DMS 273 (cell line): ENCODE results near the gene PIPOX.

Experiments used
- DNase-seq: peaks from one replicate; lab custom pipeline; 2025; ENCODE audit not compliant: unreplicated experiment; lab: John Stamatoyannopoulos, UW

The PIPOX gene, protein sequence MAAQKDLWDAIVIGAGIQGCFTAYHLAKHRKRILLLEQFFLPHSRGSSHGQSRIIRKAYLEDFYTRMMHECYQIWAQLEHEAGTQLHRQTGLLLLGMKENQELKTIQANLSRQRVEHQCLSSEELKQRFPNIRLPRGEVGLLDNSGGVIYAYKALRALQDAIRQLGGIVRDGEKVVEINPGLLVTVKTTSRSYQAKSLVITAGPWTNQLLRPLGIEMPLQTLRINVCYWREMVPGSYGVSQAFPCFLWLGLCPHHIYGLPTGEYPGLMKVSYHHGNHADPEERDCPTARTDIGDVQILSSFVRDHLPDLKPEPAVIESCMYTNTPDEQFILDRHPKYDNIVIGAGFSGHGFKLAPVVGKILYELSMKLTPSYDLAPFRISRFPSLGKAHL

DNA sequence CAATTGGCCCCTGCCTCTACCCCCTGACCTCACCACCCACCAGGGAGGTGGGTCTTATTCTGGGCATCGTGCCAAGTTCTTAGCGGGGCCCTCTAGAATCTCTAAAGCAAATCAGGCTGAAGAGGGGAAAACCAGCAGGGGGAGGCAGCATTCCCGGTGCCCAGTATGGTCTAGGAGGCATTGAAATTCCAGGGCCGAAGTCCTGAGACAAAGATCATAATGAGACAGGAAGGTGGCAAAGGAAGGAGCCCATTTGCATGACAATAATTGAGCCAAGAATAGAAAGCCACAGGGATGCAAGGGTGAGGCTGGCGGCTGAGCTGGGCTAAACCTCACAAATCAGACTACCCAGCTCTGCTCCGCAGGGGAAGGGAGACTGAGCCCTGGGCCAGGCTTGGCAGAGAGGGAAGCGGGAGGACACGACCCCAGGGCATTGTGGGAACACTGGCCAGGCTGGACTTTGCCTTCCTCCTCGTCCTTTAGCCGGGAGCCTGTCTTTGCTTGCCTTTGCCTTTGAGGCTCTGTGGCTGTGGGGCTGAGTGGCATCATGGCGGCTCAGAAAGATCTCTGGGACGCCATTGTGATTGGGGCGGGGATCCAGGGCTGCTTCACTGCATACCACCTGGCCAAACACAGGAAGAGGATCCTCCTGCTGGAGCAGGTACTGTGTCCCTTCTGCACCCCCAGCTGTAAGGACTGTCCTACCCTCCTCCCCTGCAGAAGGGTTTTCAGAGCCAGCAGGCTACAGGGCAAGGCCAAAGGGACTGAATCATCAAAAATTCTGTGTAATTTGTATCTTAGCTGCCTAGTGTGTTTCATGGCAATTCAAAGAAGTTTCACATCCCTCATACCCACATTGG is at the start of gene PIPOX:
TSS of gene PIPOX (plus strand) at position 463 of the 860 bp plus-strand sequence. CDS start at position 548, 85 bp downstream.
- DNase-seq, result peak; percentile 87

DNA sequence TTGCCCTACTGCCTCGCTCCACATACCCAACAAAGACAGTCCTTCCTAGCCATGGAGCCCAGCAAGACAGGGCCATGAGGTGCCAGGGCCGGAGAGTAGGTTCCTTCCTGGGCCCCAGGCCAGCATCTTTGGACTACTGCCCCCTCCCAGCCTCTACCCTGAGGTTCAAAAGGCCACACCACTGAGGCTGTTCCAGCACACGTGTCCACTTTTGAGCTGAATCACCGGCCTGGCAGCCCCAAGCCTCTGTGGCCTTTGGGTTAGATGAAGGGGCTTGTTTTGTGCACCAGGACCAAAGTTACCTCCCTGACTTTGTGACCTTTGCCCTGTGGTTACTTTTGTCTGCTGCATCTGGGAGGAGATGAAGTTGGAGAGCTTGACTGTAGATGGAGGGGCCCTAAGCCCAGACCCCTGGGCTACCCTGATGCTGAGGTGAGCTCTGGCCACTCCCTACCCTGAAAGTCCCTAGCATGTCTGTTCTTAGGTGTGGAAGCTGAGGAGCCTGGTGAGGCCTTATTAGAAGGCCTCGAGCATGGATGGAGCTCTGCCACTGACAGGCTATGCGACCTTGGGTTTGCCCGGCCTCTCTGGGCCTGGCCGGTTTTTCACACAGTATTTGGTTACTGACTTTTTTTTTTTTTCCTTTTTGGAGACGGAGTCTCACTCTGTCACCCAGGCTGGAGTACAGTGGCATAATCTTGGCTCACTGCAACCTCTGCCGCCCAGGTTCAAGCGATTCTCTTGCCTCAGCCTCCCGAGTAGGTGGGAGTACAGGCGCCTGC is 49.1 kb upstream of the PIPOX start:
- no peak for DNase-seq

GRCh38 chr17:28996554-28997096 is 46.3 kb upstream of the PIPOX start:
- no peak for DNase-seq

- DNase-seq, result peak; percentile 57
Observed at GRCh38 chr17:28997806-28998205, 45.1 kb upstream of the PIPOX start.

DNA sequence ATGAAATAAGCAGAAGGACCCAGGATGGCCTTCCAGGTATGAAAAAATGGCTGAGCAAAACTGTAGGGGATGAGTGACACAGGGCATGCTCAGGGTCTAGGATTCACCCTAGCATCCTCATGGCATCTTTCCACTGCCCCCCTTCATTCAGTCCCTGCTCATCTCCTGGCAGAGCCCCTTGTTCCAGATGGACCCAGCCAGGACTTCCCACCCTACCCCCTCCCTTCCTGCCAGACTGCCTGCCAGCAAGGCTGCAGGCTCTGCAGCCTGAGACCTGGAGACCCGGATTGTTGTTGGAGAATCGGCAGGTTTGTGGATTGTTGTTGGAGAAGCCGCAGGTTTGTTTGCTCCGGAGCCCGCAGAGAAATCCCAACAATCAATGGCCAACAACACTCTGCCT is 43.7 kb upstream of the PIPOX start:
- peak; percentile 41 for DNase-seq

GRCh38 chr17:29000973-29001372 is 42.0 kb upstream of the PIPOX start:
- DNase-seq, result no peak

DNA sequence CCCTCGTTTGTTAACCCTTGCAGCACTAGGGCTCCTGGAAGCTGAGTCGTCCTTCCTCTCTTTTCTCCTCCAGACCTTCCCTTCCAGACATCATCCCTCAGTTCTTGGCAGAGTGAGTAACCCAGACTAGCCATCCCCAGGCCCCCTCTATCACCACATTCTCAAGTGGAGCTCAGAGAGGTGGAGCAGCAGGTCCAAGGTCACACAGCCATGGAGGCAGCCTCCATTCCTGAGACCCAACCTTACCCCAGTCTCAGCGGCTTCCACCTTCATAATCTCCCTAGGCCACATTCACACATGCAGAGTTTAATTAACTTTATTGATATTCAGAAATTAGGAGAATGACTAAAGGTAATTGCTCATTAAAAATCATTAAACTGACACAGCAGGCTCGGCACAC is 40.1 kb upstream of the PIPOX start:
- no peak for DNase-seq

- DNase-seq, result no peak
Observed at GRCh38 chr17:29003289-29003688, 39.7 kb upstream of the PIPOX start.

GRCh38 chr17:29004081-29004692 is 38.8 kb upstream of the PIPOX start:
- no peak for DNase-seq

GRCh38 chr17:29005936-29006511 is 36.9 kb upstream of the PIPOX start, which contains the start of gene SEZ6:
SEZ6 (minus strand) TSS chr17:29006033; CDS start chr17:29005869, 164 bp downstream.
- peak; percentile 92 for DNase-seq

- peak; percentile 51 for DNase-seq
Observed at GRCh38 chr17:29007456-29007855, 35.5 kb upstream of the PIPOX start.

DNA sequence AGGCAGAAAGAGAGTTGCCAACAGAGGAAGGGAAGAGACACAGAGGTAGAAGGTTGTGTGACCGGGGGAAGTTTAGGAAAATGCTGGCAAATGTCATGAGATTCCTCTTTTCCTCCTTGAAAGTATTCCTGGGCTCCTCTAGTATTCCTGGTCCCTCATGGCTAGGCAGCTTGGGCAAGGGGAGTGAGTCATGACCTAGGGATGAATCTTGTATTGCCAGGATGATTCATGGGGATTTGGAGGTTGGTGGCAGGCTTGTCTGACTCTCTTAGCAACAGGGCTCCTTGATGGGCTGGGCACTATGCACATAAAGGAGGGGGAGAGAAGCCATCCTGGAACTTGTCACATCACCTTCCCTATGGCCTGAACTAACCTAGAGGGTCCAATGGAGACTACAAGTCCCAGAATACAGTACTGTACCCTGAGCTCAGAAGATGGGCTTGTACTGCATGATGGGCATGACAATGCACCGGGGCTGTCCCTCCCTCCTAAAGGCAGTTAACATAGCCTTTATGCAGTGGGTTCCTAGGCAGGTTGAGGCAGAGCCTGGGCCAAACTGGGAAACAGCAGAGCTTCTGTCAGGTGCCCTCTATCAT is 35.0 kb upstream of the PIPOX start:
- DNase-seq, result peak; percentile 43

DNA sequence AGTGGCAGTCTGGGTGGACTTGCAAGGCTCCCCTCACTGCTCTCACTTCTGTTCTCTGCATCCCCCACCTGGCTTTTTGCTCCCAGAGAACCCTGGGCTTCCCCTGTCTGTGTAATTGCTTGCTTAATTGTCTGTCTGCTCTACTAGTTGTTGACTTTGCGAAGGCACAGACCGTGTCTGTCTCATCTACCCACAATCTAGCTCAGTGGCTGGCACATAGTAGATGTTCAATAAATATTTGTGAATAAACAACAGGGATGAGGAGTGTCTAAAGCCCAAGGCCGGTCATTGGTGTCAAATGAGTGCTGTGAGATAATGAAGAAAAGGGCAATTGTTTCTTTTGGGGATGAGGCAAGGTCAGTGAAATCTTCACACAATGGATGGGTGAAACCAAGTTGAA is 34.4 kb upstream of the PIPOX start:
- DNase-seq, result no peak

- no peak for DNase-seq
Observed at GRCh38 chr17:29010129-29010528, 32.8 kb upstream of the PIPOX start.

DNA sequence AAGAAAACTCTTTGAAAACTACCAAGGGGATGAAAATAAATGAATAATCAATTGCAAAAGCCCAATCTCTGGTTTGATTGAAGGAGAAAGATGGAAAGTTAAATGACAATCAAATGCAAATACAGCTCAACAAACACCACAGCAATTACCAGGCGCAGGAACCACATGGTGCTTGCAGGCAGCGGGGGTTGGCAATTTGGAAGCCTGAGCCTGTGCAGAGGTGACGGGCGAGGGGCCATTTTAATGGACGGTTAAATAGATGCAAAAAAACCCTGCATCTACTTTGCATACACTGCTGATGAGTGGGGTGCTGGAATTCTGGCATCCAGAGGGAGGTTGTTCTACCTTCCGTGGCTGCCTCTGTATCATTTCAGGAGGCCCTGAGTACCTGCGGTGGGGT is 32.4 kb upstream of the PIPOX start:
- no peak for DNase-seq

- DNase-seq, result no peak
Observed at GRCh38 chr17:29012535-29012934, 30.4 kb upstream of the PIPOX start.

GRCh38 chr17:29014716-29015115 is 28.2 kb upstream of the PIPOX start:
- no peak for DNase-seq

DNA sequence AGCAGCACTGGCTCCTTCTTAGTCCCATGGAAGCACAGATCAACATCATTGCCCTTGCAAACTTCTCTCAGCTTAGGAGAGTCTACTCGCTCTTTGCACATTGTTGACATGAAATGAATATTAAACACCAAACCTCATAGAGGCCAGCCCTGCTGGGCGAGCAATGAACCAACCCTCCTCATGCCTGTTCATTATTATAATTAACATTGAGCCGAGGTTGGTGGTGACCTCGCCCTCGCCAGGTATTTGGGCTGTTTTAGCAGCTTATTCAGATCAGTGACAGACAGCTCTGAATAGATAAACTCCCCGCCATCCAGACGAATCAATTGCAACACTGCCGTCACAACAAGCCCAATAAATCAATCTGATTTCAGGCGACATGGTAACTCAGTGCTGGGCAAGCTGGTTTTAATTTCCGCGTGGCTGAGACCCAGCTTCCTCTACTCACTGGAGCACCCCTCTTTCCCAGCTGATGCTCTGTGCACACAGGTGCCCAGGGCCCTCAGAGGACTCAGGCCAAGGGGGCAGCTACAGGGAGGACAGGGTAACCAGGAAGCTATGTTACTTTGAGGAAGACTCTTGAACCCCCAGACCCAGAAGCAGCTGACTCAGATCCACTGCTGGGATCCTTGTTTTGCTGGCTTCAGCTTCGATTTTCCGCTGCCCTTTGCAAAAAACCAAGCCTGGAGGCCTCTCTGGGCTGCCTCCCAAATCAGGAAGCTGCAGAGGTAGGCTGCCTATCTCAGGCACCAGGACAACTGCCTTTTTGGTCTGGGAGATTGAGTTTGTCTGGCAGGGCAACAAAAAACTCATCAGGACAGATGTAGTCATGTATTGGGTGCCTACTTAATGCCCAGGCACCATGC is 26.4 kb upstream of the PIPOX start:
- no peak for DNase-seq
